GM18517 (cell line): ENCODE measurements around the gene C17orf50.

Experiments used
- ATAC-seq: cut with Tn5 transposase; IDR thresholded peaks from one replicate; pipeline ENCODE4 v1.9.1; 2021; ENCODE audit warnings: mild to moderate bottlenecking, moderate library complexity; ENCODE audit not compliant: unreplicated experiment

The C17orf50 gene

DNA sequence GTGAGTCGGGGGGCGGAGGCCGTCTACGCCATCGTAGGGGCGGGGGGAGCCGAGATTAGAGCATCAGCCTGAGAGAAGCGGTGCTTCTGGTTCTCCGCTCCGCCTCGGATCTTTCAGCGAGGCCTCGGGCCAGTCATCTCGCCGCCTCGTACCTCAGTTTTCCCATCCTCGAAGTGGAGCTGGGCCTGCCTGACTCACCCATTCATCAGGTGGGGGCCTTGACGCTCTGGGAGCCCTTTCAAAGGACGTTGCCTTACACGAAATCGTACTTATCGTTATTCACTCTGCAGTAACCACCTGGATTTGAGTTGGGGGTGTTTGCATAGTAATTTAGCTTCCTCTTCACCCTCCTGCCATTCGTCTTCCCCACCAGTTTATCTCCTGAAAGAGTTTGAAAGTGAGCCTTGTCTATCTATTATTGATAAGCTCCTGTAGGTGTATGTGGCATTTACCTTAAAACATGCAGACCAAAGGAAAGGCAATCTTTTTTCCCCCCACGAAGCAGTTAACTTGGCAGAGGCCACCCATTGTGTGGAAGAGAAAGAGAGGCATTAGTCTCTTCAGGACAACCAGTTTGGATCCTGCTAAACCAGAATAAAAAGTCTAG, 49.3 kb downstream of the C17orf50 start:
- ATAC-seq: no peak

DNA sequence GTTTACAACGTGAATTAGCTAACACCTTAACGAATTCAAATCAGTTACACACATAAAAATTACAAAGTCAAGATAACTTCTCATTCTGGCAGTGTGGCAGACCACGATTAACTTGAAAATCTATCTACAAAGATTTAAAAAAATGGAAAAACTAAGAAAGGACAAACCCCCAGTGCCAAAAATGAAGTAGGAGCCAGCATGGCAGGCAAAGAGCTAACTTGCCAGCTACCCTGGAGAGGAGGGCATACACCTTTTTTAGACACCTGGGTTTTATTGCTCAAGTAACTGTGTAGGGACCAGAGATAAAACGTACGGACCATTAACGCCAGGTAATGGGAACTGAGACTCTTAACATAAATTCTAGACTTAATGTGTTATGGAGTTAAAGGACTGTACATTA, 51.1 kb downstream of the C17orf50 start:
- no peak for ATAC-seq

DNA sequence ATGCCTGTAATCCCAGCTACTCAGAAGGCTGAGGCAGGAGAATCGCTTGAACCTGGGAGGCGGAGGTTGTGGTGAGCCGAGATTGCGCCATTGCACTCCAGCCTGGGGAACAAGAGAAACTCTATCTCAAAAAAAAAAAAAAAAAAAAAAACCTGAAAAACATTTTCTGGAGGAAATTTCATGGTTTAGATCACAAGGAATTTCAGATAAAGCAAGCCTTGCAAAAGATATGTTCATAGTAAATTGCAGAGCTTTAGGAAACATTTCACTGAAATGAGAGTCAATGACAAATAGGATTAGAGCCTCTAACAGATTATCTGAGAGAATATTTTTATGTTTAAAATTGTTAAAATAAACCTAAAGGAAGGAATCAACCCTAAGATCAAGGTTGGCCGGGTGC, 51.8 kb downstream of the C17orf50 start:
- no peak for ATAC-seq
